Stimulated activated CD4-positive, alpha-beta T cell treated with anti-CD3 and anti-CD28 coated beads, Interleukin-4, amount 100 ng/mL, for 4 hours (primary cell): ENCODE results near the gene GUCA1C.

ENCODE experiments used
- DNase-seq, 2 experiments: peaks; one replicate each; pipeline ENCODE4 v3.0.0-alpha.2; 2020

The GUCA1C gene

DNA sequence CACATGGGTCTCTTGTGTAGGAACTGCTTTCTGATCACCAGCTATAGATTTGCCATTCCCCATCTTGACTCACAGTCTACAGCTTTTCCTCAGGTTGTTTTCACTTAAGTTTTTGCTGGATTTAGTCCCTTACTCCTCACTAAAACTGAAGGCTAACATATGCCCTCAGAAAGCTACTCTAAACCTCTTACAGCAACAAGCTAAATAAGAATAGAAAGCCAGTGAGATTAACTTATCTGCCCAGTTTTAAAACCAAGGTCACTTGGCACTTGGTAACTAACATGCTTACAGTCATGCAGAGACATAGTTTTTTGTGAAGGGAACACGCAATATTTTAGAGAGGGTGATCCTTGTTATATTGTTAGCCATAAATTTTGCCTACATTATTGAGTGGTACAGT is at the start of gene GUCA1C:
Gene GUCA1C (minus strand): TSS at position 180 of the 400 bp plus-strand sequence. CDS start 117 bp downstream, at position 63.
- no peak for DNase-seq

DNA sequence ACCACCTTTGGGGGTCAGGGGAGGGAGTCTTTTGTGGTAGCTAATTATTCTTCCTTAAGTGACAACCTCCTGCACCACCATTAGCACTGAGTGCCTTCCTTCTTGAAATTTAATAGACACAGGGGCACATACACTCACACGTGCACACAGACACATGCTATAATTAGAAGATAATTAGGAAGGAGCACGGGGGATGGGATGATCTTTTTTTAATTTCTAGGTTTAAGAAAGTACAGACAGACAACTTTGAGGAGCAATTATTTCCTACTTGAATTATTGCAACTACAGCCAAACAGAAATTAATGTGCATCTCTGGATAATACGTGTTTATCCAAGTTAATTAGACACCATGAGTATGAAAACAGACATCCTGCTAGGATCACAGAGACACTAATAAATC is 44.8 kb upstream of the GUCA1C start:
- no peak for DNase-seq

DNA sequence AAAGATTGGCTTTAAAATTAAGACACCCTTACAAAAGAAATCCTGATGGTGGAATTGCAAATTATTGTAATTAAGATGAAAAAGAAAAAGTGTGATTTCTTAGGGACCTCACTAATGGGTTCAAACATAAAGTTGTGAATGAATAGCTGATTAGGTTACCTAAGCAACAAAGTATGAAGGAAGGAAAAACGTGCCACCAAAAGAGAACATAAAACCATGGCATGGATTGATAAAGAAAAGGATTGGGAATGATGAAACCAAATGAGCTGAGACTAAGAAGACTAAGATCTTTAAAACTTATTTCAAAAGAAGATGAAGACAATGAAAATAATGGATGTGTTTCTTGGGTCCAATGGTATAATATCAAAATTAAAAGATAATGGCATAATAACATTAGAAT is 32.2 kb upstream of the GUCA1C start:
- no peak for DNase-seq

DNA sequence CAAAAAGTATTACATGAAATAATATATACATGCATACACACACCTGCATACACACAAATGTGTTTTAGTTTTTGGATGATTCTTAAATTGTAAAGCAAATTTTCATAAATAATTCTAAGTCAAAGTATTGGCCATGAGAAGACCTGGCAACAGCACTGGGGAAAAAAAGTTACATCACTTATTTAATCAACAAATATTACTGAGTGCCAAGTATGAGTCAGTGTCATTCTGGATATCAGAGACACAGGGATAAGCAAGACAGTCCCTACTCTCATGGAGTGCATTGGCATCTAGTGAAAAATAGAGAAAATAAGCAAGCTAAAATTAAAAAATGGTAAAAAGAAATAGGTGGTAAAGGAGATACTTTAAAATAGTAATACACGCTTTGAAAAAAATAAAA is 29.4 kb upstream of the GUCA1C start:
- DNase-seq = no peak

DNA sequence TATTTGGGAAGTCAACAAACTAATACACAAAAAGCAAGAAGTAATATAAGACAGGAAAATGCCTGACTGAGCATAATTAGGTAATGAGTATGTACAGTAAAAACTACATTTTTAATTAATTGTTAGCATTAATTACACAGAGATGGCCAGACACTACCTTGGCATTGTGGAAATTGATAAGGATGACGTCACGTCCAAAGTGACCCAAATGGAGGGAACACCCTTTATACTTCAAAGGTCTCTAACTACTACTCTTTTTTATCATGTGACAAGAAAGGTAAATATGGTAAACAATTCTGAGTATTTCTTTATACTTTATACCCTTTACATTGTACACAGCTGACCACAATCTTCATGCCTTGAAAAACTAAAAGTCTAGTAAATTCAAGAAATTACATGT is 22.4 kb upstream of the GUCA1C start:
- no peak for DNase-seq

DNA sequence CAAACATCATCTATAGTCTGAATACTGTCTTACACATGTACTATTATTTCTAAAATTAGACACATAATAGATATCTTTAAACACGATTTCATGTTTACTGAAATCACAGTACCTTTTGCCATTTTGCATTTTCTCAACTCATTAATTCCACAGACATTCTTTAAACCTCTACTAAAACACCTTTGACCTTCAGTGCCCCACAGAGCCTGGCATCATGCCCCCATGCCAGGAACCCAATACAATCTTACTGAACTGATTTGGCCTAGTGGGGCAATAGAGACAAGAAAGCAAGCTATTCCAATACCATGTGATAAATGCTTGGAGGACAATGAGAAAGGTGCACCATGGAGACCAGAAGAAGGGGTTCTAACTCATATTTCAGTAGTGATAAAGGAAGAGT is 19.3 kb upstream of the GUCA1C start:
- DNase-seq = no peak

- DNase-seq = no peak
Measured at GRCh38 chr3:108972482-108972881, 18.8 kb upstream of the GUCA1C start.

- DNase-seq = no peak
Measured at GRCh38 chr3:108970561-108970960, 16.9 kb upstream of the GUCA1C start.

DNA sequence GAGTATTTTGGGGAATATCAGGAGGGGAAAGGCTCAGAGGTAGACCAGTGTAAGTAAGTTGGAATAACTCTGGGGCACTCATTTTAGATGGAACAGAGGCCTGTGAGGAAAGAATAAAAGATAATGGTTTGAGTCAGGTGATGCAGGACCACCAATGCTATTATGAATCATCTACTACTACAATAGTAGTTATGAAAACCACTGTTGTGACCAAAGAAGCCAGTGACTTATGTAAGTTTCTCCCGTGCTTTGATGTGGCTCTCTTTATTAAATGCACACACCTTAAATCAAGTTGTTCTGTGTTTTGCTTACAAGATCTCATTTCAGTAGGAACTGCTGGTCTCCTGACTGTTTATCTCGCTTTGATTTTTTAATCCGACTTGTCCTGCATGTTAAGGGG is 13.1 kb upstream of the GUCA1C start:
- no peak for DNase-seq

DNA sequence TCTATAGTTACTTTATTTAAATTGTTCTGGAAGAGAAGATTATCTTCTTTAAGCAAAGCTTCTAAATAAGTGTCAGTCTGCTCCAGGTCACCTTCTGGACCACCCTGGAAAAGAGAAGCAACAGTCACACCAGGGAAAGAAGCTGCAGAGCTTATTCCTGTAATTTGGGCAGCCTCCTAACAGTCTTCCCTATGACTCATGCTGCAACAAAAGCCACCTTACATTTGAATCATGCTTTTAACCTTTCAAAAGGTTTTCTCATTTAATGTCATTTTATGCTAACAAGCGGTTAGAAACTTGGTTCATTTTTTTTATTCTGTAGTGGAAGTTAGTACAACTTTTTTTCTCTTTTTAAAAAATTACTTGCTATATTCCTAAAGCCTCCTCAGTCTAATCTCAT is 5.3 kb upstream of the GUCA1C start:
- DNase-seq = no peak

DNA sequence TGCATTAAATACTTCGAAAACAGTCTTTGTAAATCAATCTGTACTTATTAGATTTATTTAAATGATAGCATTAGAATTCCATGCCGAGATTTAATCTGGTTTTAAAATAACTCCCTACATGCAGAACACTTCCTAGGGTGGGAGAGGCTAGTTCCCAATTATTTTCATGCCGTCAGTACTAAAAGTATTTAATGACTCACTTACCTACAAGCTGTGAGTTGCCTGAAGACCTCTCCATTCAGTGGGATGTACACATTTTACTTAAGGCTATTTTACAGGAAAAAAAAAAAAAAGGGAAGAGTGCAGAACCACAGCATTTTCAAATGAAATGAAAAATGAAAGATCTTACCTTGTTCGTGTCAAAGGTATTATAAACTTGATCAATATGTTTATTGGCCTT is 469 bp downstream of the GUCA1C start:
- DNase-seq = no peak

DNA sequence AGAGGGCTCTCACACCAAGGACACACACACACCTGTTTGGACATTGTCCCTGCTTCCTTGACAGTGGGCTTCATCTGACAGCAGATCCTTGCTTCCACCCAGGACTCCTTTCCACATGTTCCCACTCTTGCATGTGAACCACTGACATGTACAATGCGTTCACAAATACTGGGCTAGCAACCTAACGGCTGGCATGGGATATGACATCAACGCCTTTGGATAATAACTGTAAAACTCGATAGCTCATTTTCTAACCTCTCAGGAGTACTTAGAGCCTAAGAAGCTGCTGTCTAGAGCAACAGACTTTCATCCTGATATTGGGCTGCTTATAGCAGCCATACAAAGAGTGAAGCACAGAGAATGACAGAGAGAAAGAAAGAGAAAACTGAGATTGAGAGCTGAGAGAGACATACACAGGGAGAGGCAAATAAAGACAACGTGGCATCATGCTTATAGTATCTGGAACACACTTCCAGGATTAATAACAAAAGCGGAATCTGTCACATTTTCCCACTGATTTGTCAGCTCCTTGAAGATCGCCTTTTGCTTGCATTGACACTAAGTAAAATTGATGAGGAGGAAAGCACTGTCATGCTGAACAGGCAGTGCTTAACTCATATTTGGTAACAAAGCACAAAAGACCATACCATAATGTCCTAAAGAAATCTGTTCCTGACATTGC is 1.7 kb downstream of the GUCA1C start:
- DNase-seq = no peak

DNA sequence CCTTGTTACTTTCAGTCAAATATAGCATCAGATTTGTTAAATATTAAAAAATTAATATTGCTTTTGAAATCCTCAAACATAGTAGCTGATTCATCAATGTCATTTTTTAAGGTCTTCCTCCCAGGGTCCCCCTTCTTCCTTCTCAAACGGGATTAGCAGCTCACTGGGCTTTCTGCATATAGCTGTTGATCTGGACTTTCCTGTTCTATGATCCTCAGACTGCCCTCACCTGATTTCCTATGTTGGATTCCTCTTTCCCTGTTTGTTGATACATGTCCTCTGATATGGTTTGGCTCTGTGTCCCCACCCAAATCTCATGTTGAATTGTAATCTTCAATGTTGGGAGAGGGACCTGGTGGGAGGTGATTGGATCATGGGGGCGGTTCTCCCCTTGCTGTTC is 5.8 kb downstream of the GUCA1C start:
- no peak for DNase-seq

DNA sequence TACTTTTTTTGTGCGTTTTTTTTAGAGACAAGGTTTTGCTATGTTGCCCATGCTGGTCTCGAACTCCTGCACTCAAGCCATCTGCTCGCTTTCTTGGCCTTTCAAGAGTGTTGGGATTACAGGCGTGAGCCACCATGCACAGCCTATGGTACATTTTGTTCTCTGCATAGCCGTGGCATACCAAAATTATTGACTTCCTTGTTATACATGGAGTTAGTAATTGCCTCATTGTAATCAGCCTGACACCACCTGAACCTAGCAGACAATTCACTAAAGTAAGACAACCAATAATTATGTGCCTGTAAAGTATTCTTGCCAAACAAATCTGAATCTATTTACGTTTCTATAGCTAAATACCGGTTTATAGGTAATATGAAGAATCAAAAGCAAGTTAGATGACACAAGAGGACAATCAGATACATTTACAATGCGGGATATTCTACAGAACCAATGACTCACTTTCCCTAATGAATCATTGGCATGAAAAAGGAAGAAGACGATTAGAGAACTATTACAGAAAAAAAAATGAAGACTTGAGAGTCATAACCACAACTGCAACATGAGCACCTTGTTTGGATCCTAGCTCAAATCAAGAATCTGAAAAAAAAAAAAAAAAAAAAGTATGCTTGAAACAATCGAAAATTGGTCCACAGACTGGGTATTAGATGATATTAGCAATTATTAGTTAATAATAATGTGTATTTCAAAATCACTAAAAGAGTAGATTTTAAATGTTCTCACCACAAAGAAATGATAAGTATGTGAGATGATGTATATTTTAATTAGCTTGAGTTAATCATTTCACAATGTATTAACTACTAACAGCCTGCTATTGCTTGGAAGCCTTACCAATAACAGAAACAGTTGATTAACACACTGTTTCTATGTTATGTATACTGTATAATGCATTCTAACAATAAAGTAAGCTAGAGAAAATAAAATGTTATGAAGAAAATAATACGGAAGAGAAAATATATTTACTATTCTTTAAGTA is 7.1 kb downstream of the GUCA1C start:
- DNase-seq = no peak

DNA sequence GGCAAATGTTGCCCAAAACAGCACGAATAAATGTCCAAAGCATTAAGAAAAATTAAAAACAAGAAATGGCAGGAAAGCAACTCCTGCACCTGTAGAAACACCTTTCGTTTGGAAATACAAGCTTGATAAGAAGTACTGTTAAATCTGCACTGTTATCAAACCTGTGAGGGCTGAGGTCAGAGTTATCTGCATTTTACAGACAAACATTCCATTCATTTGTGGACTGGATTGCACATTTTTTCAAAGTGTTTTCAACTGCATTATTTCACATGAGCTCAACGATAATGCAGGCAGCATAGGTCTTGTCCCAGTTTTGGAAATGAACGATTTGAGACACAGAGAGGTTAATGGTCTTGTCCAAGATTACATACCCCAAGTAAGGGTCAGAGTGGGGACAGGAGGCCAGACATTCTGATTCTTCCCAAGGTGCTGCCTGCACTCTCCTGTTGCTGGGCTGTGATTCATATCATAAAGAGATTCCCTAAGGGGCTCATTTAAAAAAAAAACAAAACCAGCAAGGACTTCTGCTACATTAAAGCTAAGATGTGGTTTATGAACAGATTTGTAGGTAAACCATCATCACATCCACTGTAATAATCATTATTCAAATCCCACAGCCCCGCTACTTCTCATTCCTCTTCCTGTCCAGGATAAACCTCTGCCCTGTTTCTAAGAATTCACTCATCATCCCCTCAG is 13.0 kb downstream of the GUCA1C start:
- DNase-seq = no peak

DNA sequence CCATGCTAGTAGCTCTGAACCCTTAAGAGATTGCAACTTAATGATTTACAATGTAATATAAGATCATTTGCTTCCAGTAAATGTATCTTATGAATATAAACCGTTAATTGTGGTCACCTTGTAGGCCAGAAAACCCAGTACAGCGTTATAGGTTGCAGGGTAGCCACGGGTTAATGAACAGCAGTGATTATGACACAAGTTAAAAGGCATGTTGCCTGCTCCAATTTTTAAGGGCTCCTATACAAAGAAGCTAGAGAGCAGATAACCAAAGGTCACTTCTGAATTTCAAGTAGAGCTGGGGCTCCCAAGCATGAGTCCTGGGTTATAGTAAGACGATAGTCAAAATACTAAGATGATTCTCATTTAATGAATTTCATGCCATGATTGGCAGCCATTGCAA is 13.5 kb downstream of the GUCA1C start:
- DNase-seq = no peak

- DNase-seq = no peak
Measured at GRCh38 chr3:108936924-108937689, 16.6 kb downstream of the GUCA1C start.

- DNase-seq = no peak
Measured at GRCh38 chr3:108931035-108931434, 22.6 kb downstream of the GUCA1C start.

DNA sequence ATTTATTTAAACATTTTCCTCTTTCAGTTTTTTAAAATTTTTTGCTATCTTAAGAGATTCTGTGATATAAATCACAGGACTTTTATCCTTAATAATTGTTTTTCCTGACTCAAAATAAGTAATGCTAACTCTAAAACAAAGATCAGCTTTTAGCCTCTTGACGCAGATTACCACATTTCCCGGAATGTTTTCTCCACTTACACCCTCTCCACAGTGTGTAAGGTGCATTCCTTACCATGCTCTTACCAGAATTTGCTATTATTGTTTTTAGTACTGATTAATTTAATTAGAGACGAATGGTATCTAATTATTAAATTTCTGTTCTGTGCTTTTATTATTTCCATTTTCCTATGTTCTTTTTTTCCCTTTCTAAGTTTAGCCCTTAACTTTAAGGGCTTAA is 34.8 kb downstream of the GUCA1C start:
- DNase-seq = no peak

DNA sequence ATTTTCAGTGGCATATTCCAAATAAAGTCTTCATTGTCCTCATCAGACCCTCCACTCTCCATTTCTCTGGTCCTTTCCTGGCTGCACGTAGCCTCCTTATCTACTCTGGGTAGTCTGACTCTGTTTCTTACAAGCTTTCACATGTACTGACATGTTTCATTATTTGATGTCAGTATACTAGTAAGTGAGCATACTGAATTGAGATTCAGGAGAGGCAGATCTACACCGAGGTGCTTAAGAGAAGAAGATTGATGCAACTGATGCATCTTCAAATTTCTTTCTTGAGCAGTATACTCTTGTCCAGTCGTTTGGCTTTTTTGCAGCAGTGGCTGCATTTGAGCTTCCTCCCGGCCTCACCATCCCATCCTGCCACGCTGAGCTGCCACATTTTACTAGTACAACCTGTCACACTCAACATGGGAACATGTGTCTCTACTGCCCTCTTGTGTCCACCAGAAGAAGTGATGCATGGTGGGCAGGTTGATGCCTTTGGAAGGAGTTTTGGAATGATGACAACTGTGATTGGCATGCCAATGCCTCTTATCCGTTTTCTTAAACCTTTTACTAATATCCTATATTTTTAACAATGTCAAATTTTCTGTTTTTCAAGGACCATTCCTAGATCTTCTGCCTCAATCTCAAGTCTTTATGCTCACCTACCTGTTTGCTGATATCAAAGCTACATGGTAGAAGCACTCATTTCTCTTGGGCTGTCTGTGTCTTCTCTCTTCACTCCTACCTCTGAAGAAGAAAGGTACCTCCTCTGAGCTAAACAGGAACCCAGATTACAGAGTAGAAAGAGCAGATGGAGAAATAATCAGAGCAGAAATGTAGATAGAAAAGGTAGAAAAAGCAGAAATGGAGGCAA is 38.7 kb downstream of the GUCA1C start:
- DNase-seq = peak; percentile 36 to 56

DNA sequence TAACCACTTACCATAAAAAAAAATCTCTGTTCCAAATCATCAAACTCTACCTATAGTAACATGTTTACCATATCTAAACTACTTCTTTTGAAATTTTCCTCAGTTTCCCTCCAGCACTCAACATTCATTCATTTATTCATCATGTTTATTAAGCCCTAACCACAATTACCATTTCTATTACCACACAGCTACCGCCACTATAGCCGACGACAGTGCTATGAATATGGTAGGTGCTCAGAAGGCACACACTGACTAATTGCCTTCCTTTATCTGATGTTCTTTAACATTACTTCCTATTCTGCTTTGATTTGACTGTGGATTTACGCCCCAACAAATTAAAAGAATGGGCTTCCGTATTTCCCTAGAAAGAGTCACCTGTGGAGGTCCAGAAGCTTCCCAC is 43.9 kb downstream of the GUCA1C start:
- DNase-seq = no peak

DNA sequence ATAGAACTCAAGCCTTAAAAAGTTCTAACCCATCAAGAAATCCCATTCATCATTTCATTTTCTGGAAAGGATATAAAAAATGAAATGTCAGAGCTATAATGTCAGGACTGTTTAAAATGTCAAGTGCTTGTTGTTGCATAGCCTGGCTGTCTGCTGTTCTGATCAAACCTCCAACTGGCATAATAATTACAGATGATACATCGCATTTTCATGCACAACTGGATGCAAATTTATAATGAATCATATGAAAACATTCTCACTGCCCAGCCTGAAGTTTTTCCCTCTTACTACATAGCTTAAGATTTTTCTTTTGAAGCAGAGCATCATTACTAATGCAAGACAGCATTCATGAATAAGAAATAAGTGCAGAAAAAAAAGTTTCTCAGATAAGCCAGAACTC is 46.5 kb downstream of the GUCA1C start:
- DNase-seq = no peak
